Upper lobe of left lung (tissue), 4 donors: ENCODE data around the gene CPLX1.
"Not testable (repeated sequence)": the region's sequence is repeated elsewhere in the genome, so short reads cannot be mapped to it uniquely, and the experiment has no call there.

Experiments
- EP300 ChIP-seq, 4 donors: sonication (generic); formaldehyde crosslinking; IDR thresholded peaks; one replicate each; pipeline ENCODE4 v1.5.1; 2017; ENCODE audit warnings: antibody characterized with exemption in 4 of 4, control low read depth in 2 of 4
- POLR2A ChIP-seq, 4 donors: fragments of 450-650 bp; IDR thresholded peaks; one replicate each; pipeline ENCODE4 v1.5.1; 2016 to 2017; ENCODE audit warnings: antibody characterized with exemption in 4 of 4, mild to moderate bottlenecking in 2 of 4
- POLR2AphosphoS5 ChIP-seq, 2 donors: sonication (generic); formaldehyde crosslinking; IDR thresholded peaks; one replicate each; pipeline ENCODE4 v1.5.1; 2017; ENCODE audit warnings: antibody characterized with exemption in 2 of 2
- TF ChIP-seq, protein P1 (sequence below), 6 experiments: fragments of 450-650 bp in 4 of 6; fragments of 200-600 bp in 2 of 6; sonication (generic) in 2 of 6; IDR thresholded peaks; one replicate each; pipeline ENCODE4 v1.5.1; 2016 to 2019; ENCODE audit warnings: antibody characterized with exemption in 6 of 6

GRCh38 chr4:775485-775884, 50.4 kb downstream of the CPLX1 start:
- TF ChIP-seq, protein P1, sequence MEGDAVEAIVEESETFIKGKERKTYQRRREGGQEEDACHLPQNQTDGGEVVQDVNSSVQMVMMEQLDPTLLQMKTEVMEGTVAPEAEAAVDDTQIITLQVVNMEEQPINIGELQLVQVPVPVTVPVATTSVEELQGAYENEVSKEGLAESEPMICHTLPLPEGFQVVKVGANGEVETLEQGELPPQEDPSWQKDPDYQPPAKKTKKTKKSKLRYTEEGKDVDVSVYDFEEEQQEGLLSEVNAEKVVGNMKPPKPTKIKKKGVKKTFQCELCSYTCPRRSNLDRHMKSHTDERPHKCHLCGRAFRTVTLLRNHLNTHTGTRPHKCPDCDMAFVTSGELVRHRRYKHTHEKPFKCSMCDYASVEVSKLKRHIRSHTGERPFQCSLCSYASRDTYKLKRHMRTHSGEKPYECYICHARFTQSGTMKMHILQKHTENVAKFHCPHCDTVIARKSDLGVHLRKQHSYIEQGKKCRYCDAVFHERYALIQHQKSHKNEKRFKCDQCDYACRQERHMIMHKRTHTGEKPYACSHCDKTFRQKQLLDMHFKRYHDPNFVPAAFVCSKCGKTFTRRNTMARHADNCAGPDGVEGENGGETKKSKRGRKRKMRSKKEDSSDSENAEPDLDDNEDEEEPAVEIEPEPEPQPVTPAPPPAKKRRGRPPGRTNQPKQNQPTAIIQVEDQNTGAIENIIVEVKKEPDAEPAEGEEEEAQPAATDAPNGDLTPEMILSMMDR (IDR thresholded peaks at IDR 0.05), result not testable (repeated sequence)
- TF ChIP-seq POLR2AphosphoS5, POLR2A, EP300 (IDR thresholded peaks at IDR 0.05): not testable (repeated sequence)
